ENCODE data around the gene ADGRF1. TPM values are rescaled to one million over a fixed set of nuclear protein-coding genes. Genes with fewer than 3 reads are reported as not detected.

ADGRF1 gene
- total RNA-seq, 4 donors from 2014 or later: not detected

GRCh38 chr6:47070461-47070860 is 28.3 kb upstream of the ADGRF1 start:
- Histone ChIP-seq H3K4me1 (peaks cover 0 to 2% (median 0%) of the 10 kb centered on the region in 4 donors), H3K27me3 (no peaks in the 10 kb centered on the region), H3K36me3 (no peaks in the 10 kb centered on the region), H3K9me3 (no peaks in the 10 kb centered on the region), H3K4me3 (no peak overlapping the region), H3K27ac (no peak overlapping the region)
- 91 to 96% methylated on average over 3 of the region's 3 CpGs for WGBS, 2 donors
- TF ChIP-seq POLR2A (IDR thresholded peaks at IDR 0.05) (no peak), EP300 (IDR thresholded peaks at IDR 0.05) (no peak), CTCF (IDR thresholded peaks at IDR 0.05) (no peak)
- no peak for DNase-seq (ENCODE audit: low spot score in 2 of 2)

GRCh38 chr6:47069156-47069555 is 27.0 kb upstream of the ADGRF1 start:
- no peak for TF ChIP-seq EP300 (IDR thresholded peaks at IDR 0.05)
- no peak for TF ChIP-seq CTCF (IDR thresholded peaks at IDR 0.05)
- no peak for TF ChIP-seq POLR2A (IDR thresholded peaks at IDR 0.05)
- H3K36me3 ChIP-seq: no peaks in the 10 kb centered on the region

GRCh38 chr6:47066418-47066817 is 24.3 kb upstream of the ADGRF1 start:
- Histone ChIP-seq H3K9me3 (peaks cover 0 to 9% (median 0%) of the 10 kb centered on the region in 4 donors), H3K27ac (no peak overlapping the region), H3K36me3 (no peaks in the 10 kb centered on the region), H3K27me3 (no peaks in the 10 kb centered on the region), H3K4me1 (peaks cover 0 to under 1% (median 0%) of the 10 kb centered on the region in 4 donors), H3K4me3 (no peak overlapping the region)
- 81 to 92% methylated on average over 1 of the region's 1 CpG for WGBS, 2 donors
- DNase-seq (ENCODE audit: low spot score in 2 of 2): no peak
- no peak for TF ChIP-seq EP300 (IDR thresholded peaks at IDR 0.05)
- no peak for TF ChIP-seq POLR2A (IDR thresholded peaks at IDR 0.05)
- TF ChIP-seq CTCF (IDR thresholded peaks at IDR 0.05): no peak

More at GRCh38 chr6:47069156-47069555, 27.0 kb upstream of the ADGRF1 start:
- 94 to 95% methylated on average over 2 of the region's 2 CpGs for WGBS, 2 donors
- DNase-seq (ENCODE audit: low spot score in 2 of 2): no peak
- Histone ChIP-seq H3K4me1 (no peaks in the 10 kb centered on the region), H3K27ac (no peak overlapping the region), H3K27me3 (no peaks in the 10 kb centered on the region), H3K4me3 (no peak overlapping the region), H3K9me3 (no peaks in the 10 kb centered on the region)

- 76 to 82% methylated on average over 2 of the region's 2 CpGs for WGBS, 2 donors
- H3K27me3 ChIP-seq: no peaks in the 10 kb centered on the region
- H3K9me3 ChIP-seq: peaks cover 0 to 9% (median 0%) of the 10 kb centered on the region in 4 donors
- H3K4me3 ChIP-seq: no peak overlapping the region
- no peaks in the 10 kb centered on the region for H3K36me3 ChIP-seq
- TF ChIP-seq CTCF (IDR thresholded peaks at IDR 0.05): no peak
- TF ChIP-seq POLR2A (IDR thresholded peaks at IDR 0.05): no peak
- TF ChIP-seq EP300 (IDR thresholded peaks at IDR 0.05): no peak
- peaks cover 0 to 3% (median 0%) of the 10 kb centered on the region in 4 donors for H3K4me1 ChIP-seq
- H3K27ac ChIP-seq: no peak overlapping the region
- no peak for DNase-seq (ENCODE audit: low spot score in 2 of 2)
Measured at GRCh38 chr6:47064274-47064673, 22.1 kb upstream of the ADGRF1 start.

GRCh38 chr6:47062346-47062745 is 20.2 kb upstream of the ADGRF1 start:
- Histone ChIP-seq H3K4me1 (peaks cover 0 to 3% (median 0%) of the 10 kb centered on the region in 4 donors), H3K36me3 (no peaks in the 10 kb centered on the region), H3K27me3 (no peaks in the 10 kb centered on the region), H3K4me3 (no peak overlapping the region), H3K9me3 (peaks cover 0 to 9% (median 0%) of the 10 kb centered on the region in 4 donors), H3K27ac (no peak overlapping the region)
- no peak for DNase-seq (ENCODE audit: low spot score in 2 of 2)
- TF ChIP-seq POLR2A (IDR thresholded peaks at IDR 0.05) (no peak), CTCF (IDR thresholded peaks at IDR 0.05) (no peak)
- WGBS, 2 donors: 78 to 80% methylated on average over 5 of the region's 5 CpGs

Data from tibial nerve (tissue), 4 donors.